ENCODE results near the gene KRT32. TPM values are rescaled to one million over a fixed set of nuclear protein-coding genes. Genes with fewer than 3 reads are reported as not detected.
"Not testable (repeated sequence)": the region's sequence is repeated elsewhere in the genome, so short reads cannot be mapped to it uniquely, and the experiment has no call there.

The KRT32 gene
- total and polyA plus RNA-seq, 8 donors, result 1.9 TPM; not detected in 7

DNA sequence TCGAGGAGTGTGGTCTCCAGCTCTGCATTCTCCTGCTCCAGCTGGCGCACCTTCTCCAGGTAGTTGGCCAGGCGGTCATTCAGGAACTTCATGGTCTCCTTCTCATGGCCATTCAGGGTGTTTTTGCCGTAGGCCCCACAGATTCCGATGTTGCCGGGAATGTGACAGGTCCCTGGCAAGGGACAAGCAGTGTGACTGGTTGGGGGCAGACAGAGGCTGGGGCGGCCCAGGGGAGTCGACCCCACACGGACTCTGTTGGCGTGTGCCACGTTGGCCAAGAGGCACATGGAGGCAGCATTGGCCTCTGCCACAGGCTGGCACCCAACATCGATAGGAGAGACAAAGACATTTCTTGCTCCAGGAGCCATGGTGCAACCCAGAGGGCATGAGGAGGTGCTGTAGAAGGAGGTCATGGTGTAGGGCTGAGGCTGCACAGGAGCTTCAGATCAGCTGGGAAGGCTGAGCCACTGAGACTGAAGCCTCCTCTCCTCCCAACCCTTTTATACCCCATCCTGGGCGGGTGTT is 43.0 kb downstream of the KRT32 start, which contains the start of gene KRT37:
Gene KRT37, minus strand, starts transcription at position 475 of the 525 bp plus-strand sequence. Its CDS starts 62 bp downstream, at position 413.
- H3K27me3 ChIP-seq, result no peaks in the 10 kb centered on the region
- no peaks in the 10 kb centered on the region for H3K4me1 ChIP-seq
- WGBS, 5 donors, result 93 to 97% (median 94%) methylated on average over 13 of the region's 13 CpGs
- H3K9me3 ChIP-seq, result no peaks in the 10 kb centered on the region
- intact Hi-C loops (cut with DNase I; ENCODE audit: low total_unique reads), result no loop called here
- H3K27ac ChIP-seq, result no peak within 1 kb of the TSS
- H3K4me3 ChIP-seq, result no peak within 1 kb of the TSS
- DNase-seq, result no peak
- no peaks in the 10 kb centered on the region for H3K36me3 ChIP-seq
- TF ChIP-seq POLR2A (IDR thresholded peaks at IDR 0.05), result no peak
- TF ChIP-seq POLR2AphosphoS5 (IDR thresholded peaks at IDR 0.05), result no peak
- TF ChIP-seq, protein P1, sequence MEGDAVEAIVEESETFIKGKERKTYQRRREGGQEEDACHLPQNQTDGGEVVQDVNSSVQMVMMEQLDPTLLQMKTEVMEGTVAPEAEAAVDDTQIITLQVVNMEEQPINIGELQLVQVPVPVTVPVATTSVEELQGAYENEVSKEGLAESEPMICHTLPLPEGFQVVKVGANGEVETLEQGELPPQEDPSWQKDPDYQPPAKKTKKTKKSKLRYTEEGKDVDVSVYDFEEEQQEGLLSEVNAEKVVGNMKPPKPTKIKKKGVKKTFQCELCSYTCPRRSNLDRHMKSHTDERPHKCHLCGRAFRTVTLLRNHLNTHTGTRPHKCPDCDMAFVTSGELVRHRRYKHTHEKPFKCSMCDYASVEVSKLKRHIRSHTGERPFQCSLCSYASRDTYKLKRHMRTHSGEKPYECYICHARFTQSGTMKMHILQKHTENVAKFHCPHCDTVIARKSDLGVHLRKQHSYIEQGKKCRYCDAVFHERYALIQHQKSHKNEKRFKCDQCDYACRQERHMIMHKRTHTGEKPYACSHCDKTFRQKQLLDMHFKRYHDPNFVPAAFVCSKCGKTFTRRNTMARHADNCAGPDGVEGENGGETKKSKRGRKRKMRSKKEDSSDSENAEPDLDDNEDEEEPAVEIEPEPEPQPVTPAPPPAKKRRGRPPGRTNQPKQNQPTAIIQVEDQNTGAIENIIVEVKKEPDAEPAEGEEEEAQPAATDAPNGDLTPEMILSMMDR (IDR thresholded peaks at IDR 0.05), result no peak
- no peak for TF ChIP-seq EP300 (IDR thresholded peaks at IDR 0.05)

DNA sequence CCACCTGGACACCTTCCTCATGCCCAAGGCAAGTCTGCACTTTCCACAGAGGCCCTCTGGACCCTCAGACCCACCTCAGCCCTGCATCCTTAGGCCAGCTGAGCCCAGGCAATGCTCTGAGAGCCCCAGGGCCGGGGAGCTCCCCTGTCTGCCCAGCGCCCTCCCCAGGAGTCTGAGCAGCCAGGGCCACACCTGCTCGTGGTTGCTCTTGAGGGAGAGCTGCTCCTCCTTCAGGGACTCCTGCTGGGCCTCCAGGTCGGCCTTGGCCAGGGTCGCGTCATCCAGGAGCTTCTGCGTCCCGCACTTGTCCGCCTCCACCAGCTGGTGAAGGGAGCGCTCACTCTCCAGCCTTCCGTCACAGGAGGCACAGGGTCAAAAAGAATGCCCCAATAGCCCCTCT is 44.6 kb downstream of the KRT32 start:
- DNase-seq; H3K4me1 ChIP-seq; H3K27ac ChIP-seq; H3K9me3 ChIP-seq; H3K27me3 ChIP-seq; intact Hi-C loops (cut with DNase I; ENCODE audit: low total_unique reads); H3K36me3 ChIP-seq; H3K4me3 ChIP-seq: not testable (repeated sequence)
- 88 to 100% (median 90%) methylated on average over 2 to 11 of the region's 11 CpGs for WGBS, 5 donors

DNA sequence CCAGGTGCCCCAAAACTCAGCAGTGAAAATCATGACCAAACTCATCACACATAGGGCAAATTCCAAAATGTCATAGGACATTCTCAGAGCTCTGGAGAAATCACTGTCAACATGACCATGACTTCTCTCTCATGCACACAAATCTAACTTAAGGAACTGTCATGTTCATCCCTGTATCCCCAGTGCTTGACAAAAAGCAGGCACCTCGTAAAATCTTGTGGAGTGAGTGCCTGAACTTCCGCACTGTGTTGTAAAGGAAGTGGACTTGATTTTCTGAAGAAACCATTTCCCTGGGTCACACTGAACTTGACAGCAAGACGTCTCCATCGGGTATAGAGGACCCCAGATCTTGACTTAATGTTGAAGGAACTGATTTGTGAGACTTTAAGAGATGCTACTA is 45.6 kb downstream of the KRT32 start:
- intact Hi-C loops (cut with DNase I; ENCODE audit: low total_unique reads), result no loop called here
- H3K27ac ChIP-seq, result no peak overlapping the region
- H3K36me3 ChIP-seq, result no peaks in the 10 kb centered on the region
- peaks cover 0 to 12% (median under 1%) of the 10 kb centered on the region in 4 donors for H3K4me1 ChIP-seq
- WGBS, 5 donors, result 66 to 89% (median 83%) methylated on average over 4 of the region's 4 CpGs
- H3K4me3 ChIP-seq, result no peak overlapping the region
- TF ChIP-seq EP300 (IDR thresholded peaks at IDR 0.05) (no peak), POLR2A (IDR thresholded peaks at IDR 0.05) (no peak), POLR2AphosphoS5 (IDR thresholded peaks at IDR 0.05) (no peak)
- TF ChIP-seq, protein P1 (IDR thresholded peaks at IDR 0.05), result no peak
- no peaks in the 10 kb centered on the region for H3K27me3 ChIP-seq
- DNase-seq, result no peak
- H3K9me3 ChIP-seq, result no peaks in the 10 kb centered on the region

DNA sequence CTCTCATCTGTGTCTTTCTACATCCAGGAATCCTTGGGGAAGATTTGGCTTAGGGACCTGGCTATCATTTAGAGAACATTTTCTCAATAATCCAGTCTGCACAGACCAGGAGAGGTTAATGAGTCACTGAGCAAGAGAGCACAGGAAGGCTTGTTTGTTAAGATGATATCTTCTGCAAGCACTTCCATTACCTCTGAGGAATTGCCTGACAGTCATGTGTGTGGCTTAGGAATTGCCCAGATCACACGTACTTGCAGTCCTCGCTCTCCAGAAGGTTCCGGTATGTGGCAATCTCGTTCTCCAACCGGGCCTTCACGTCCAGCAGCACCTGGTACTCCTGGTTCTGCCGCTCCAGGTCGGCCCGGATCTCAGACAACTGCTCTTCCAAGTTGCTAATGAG is 46.1 kb downstream of the KRT32 start:
- no peak overlapping the region for H3K4me3 ChIP-seq
- peaks cover 0 to 17% (median 3%) of the 10 kb centered on the region in 4 donors for H3K4me1 ChIP-seq
- intact Hi-C loops (cut with DNase I; ENCODE audit: low total_unique reads), result no loop called here
- 77 to 91% (median 80%) methylated on average over 9 of the region's 9 CpGs for WGBS, 5 donors
- DNase-seq, result no peak
- no peak overlapping the region for H3K27ac ChIP-seq
- H3K27me3 ChIP-seq, result no peaks in the 10 kb centered on the region
- no peaks in the 10 kb centered on the region for H3K36me3 ChIP-seq
- H3K9me3 ChIP-seq, result no peaks in the 10 kb centered on the region
- TF ChIP-seq POLR2AphosphoS5 (IDR thresholded peaks at IDR 0.05) (no peak), POLR2A (IDR thresholded peaks at IDR 0.05) (no peak), EP300 (IDR thresholded peaks at IDR 0.05) (no peak)
- TF ChIP-seq, protein P1 (IDR thresholded peaks at IDR 0.05), result no peak

DNA sequence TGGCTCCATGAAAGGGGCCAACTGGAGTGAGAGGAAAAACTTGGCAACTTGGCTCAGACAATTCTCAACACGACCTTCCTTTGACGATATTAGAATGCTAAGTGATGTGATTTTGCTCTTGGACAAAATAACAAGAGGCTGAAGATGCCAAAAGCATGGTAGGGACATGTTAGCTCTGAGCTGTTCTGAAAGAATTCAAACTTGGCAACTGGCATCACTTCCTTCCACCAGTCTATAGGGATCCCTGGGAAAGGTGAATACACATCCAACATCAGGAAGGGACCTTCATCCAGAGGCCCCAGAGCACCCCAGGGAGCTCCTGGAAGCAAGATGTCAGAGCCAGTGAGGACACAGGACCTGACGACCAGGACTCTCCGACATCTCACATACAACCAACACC is 47.1 kb downstream of the KRT32 start:
- intact Hi-C loops (cut with DNase I; ENCODE audit: low total_unique reads), result no loop called here
- Histone ChIP-seq H3K27me3 (no peaks in the 10 kb centered on the region), H3K36me3 (no peaks in the 10 kb centered on the region), H3K4me1 (peaks cover 0 to 20% (median 5%) of the 10 kb centered on the region in 4 donors), H3K9me3 (no peaks in the 10 kb centered on the region), H3K27ac (no peak overlapping the region), H3K4me3 (no peak overlapping the region)
- no peak for DNase-seq
- WGBS, 5 donors, result 64 to 90% (median 88%) methylated on average over 4 of the region's 4 CpGs
- TF ChIP-seq POLR2A (IDR thresholded peaks at IDR 0.05), result no peak
- TF ChIP-seq POLR2AphosphoS5 (IDR thresholded peaks at IDR 0.05), result no peak
- TF ChIP-seq, protein P1 (IDR thresholded peaks at IDR 0.05), result no peak
- TF ChIP-seq EP300 (IDR thresholded peaks at IDR 0.05), result no peak
